ENCODE results near the gene HDHD5. TPM values are rescaled to one million over a fixed set of nuclear protein-coding genes. Genes with fewer than 3 reads are reported as not detected.

Gene HDHD5
- total RNA-seq, 1 donor from 2014 or later = 67.1 TPM

- no peak overlapping the region for H3K4me3 ChIP-seq (ENCODE audit: low read depth, low read length)
- TF ChIP-seq CTCF (conservative IDR thresholded peaks at IDR 0.05; ENCODE audit: low read depth, low read length) = no peak
- no peak for DNase-seq (ENCODE audit: low read depth)
Measured at GRCh38 chr22:17093081-17093480, 66.0 kb downstream of the HDHD5 start.

GRCh38 chr22:17091851-17092250 lies 67.2 kb downstream of the HDHD5 start:
- H3K4me3 ChIP-seq (ENCODE audit: low read depth, low read length) = no peak overlapping the region
- no peak for DNase-seq (ENCODE audit: low read depth)
- TF ChIP-seq CTCF (conservative IDR thresholded peaks at IDR 0.05; ENCODE audit: low read depth, low read length) = no peak

- no peak overlapping the region for H3K4me3 ChIP-seq (ENCODE audit: low read depth, low read length)
- no peak for TF ChIP-seq CTCF (conservative IDR thresholded peaks at IDR 0.05; ENCODE audit: low read depth, low read length)
- no peak for DNase-seq (ENCODE audit: low read depth)
Measured at GRCh38 chr22:17090550-17090949, 68.5 kb downstream of the HDHD5 start.

Other genes with a start within 250 kb of the HDHD5 start
- gene GAB4, start 151.1 kb downstream of the HDHD5 start, total RNA-seq = not detected in 2 replicates
- 9.2 and 10.4 TPM in 2 replicates for gene IL17RA, start 74.3 kb downstream of the HDHD5 start, total RNA-seq
- gene TMEM121B, start 37.9 kb downstream of the HDHD5 start, total RNA-seq = 0.06 and 0.36 TPM in 2 replicates
- 3.0 and 16.3 TPM in 2 replicates for gene ADA2, start 60.2 kb upstream of the HDHD5 start, total RNA-seq
- gene CECR2, start 210.2 kb upstream of the HDHD5 start, total RNA-seq = 2.5 and 3.7 TPM in 2 replicates